K562 (cell line): ENCODE measurements around the gene ABHD8. TPM values are rescaled to one million over a fixed set of nuclear protein-coding genes. Genes with fewer than 3 reads are reported as not detected.

ENCODE experiments used
- CCNT2 ChIP-seq: IDR thresholded peaks from 2 replicates; pipeline ENCODE4 v1.6.1; 2011; ENCODE audit warnings: borderline replicate concordance, low read depth, mild to moderate bottlenecking, moderate library complexity, mixed read lengths, low read length; ENCODE audit not compliant: insufficient read length; ENCODE audit errors: extremely low read depth
- FIP1L1 ChIP-seq: fragments of 200-400 bp; formaldehyde crosslinking; IDR thresholded peaks from 2 replicates; pipeline ENCODE4 v1.6.1; 2018; ENCODE audit warnings: mild to moderate bottlenecking, low read depth, low read length; ENCODE audit not compliant: poor library complexity, severe bottlenecking
- GTF2E2 ChIP-seq: fragments of 200-800 bp; sonication (Bioruptor generic); IDR thresholded peaks from 2 replicates; pipeline ENCODE4 v1.6.1; 2016; ENCODE audit warnings: missing genetic modification characterization, missing compliant biosample characterization
- L3MBTL2 ChIP-seq: fragments of 450-650 bp; IDR thresholded peaks from 2 replicates; pipeline ENCODE4 v1.6.1; 2016; ENCODE audit warnings: mild to moderate bottlenecking, moderate library complexity
- NFXL1 ChIP-seq: fragments of 450-650 bp; formaldehyde crosslinking; IDR thresholded peaks from 2 replicates; pipeline ENCODE4 v1.4.0; 2021; ENCODE audit warnings: mild to moderate bottlenecking
- SMAD3 ChIP-seq: fragments of 450-650 bp; formaldehyde crosslinking; conservative IDR thresholded peaks from 2 replicates; pipeline ENCODE4 v1.4.0; 2020; ENCODE audit warnings: mild to moderate bottlenecking
- THAP12 ChIP-seq: fragments of 250-450 bp; sonication (Bioruptor Pico); IDR thresholded peaks from 2 replicates; pipeline ENCODE4 v1.9.0; 2021; ENCODE audit warnings: mild to moderate bottlenecking, inconsistent platforms
- ZNF609 ChIP-seq: sonication (generic); formaldehyde crosslinking; IDR thresholded peaks from 2 replicates; pipeline ENCODE4 v1.8.1; 2023; ENCODE audit warnings: missing genetic modification reagents, mild to moderate bottlenecking, borderline replicate concordance
- polyA plus RNA-seq, 8 experiments: library from polyadenylated mRNA; depleted of rRNA in 4 of 8; stranded (reverse) in 5 of 8; unstranded in 3 of 8; fragments of >200 nt; fragmentation: Nextera tagmentation in 2 of 8; fragmentation: Illumina TruSeq in 1 of 8; extraction: Ambion mirVana in 2 of 8; extraction: Trizol in 1 of 8; gene quantifications; 2 replicates each; pipeline versions ENCODE4 v1.2.1 to v1.2.3, GENCODE V29; 2011 to 2014; ENCODE audit warnings: inconsistent platforms in 1 of 8, missing spikeins in 1 of 8
- total RNA-seq, 7 experiments: library from RNA; depleted of rRNA in 6 of 7; stranded (reverse); fragments of >200 nt in 6 of 7; fragmentation: Illumina TruSeq in 2 of 7; extraction: Trizol in 2 of 7; gene quantifications; 2 replicates each; pipeline versions ENCODE4 v1.2.1 to v1.2.3, GENCODE V29; 2011 to 2021; ENCODE audit warnings: low replicate concordance in 1 of 7
- TF ChIP-seq, protein P1 (sequence below): sonication (generic); formaldehyde crosslinking; IDR thresholded peaks from 2 replicates; pipeline ENCODE4 v1.8.0; 2022; ENCODE audit warnings: missing genetic modification reagents, mild to moderate bottlenecking, borderline replicate concordance
- TF ChIP-seq, protein P2 (sequence below): fragments of 250-450 bp; sonication (Bioruptor Pico); IDR thresholded peaks from 2 replicates; pipeline ENCODE4 v1.4.0; 2020; ENCODE audit warnings: mild to moderate bottlenecking, moderate library complexity
- TF ChIP-seq, protein P3 (sequence below): fragments of 450-650 bp; IDR thresholded peaks from 2 replicates; pipeline ENCODE4 v1.6.1; 2016; ENCODE audit warnings: borderline replicate concordance

Gene ABHD8
- total and polyA plus RNA-seq, 9 of the 15 experiments (the other 6 are each of a cell fraction or from before 2014, with no cell fraction given) = 0.04 to 6.6 (median 2.0) TPM; not detected in 1

- TF ChIP-seq ZNF609 (CRISPR knock-in tag) = no peak
- peak; percentile 38 for TF ChIP-seq FIP1L1
- TF ChIP-seq, protein P1, sequence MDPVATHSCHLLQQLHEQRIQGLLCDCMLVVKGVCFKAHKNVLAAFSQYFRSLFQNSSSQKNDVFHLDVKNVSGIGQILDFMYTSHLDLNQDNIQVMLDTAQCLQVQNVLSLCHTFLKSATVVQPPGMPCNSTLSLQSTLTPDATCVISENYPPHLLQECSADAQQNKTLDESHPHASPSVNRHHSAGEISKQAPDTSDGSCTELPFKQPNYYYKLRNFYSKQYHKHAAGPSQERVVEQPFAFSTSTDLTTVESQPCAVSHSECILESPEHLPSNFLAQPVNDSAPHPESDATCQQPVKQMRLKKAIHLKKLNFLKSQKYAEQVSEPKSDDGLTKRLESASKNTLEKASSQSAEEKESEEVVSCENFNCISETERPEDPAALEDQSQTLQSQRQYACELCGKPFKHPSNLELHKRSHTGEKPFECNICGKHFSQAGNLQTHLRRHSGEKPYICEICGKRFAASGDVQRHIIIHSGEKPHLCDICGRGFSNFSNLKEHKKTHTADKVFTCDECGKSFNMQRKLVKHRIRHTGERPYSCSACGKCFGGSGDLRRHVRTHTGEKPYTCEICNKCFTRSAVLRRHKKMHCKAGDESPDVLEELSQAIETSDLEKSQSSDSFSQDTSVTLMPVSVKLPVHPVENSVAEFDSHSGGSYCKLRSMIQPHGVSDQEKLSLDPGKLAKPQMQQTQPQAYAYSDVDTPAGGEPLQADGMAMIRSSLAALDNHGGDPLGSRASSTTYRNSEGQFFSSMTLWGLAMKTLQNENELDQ (CRISPR knock-in tag) = no peak
- TF ChIP-seq, protein P2, sequence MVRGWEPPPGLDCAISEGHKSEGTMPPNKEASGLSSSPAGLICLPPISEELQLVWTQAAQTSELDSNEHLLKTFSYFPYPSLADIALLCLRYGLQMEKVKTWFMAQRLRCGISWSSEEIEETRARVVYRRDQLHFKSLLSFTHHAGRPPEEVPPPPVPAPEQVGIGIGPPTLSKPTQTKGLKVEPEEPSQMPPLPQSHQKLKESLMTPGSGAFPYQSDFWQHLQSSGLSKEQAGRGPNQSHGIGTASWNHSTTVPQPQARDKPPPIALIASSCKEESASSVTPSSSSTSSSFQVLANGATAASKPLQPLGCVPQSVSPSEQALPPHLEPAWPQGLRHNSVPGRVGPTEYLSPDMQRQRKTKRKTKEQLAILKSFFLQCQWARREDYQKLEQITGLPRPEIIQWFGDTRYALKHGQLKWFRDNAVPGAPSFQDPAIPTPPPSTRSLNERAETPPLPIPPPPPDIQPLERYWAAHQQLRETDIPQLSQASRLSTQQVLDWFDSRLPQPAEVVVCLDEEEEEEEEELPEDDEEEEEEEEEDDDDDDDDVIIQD (CRISPR knock-in tag) = no peak
- no peak for TF ChIP-seq GTF2E2 (tag)
- no peak for TF ChIP-seq SMAD3 (CRISPR knock-in tag)
- TF ChIP-seq, protein P3, sequence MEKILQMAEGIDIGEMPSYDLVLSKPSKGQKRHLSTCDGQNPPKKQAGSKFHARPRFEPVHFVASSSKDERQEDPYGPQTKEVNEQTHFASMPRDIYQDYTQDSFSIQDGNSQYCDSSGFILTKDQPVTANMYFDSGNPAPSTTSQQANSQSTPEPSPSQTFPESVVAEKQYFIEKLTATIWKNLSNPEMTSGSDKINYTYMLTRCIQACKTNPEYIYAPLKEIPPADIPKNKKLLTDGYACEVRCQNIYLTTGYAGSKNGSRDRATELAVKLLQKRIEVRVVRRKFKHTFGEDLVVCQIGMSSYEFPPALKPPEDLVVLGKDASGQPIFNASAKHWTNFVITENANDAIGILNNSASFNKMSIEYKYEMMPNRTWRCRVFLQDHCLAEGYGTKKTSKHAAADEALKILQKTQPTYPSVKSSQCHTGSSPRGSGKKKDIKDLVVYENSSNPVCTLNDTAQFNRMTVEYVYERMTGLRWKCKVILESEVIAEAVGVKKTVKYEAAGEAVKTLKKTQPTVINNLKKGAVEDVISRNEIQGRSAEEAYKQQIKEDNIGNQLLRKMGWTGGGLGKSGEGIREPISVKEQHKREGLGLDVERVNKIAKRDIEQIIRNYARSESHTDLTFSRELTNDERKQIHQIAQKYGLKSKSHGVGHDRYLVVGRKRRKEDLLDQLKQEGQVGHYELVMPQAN = no peak
- TF ChIP-seq CCNT2 = peak; percentile 17
- TF ChIP-seq NFXL1 = no peak
- TF ChIP-seq L3MBTL2 = no peak; the same call in 1 of the 2 replicates
- no peak for TF ChIP-seq THAP12 (CRISPR knock-in tag)
Measured at GRCh38 chr19:17244618-17245534, 58.3 kb downstream of the ABHD8 start (continued).
